Measurements from ENCODE around the gene LAMB4. TPM values are rescaled to one million over a fixed set of nuclear protein-coding genes. Genes with fewer than 3 reads are reported as not detected.

LAMB4 gene
- total RNA-seq, 2 donors from 2014 or later = 0.85 TPM; not detected in 1

- no peak for DNase-seq (ENCODE audit: low spot score)
- no peaks in the 10 kb centered on the region for H3K4me1 ChIP-seq (replicated peaks)
- H3K27me3 ChIP-seq (replicated peaks; ENCODE audit: insufficient read depth) = no peaks in the 10 kb centered on the region
- intact Hi-C loops (cut with DNase I) = loop anchor here (10.0 kb wide), 2 partner anchors 137 to 397 kb away; partner anchors contain the start of genes CBLL1 and LAMB1
- H3K9me3 ChIP-seq = no peaks in the 10 kb centered on the region
- H3K27ac ChIP-seq = no peak overlapping the region
- WGBS = 96% methylated on average over 4 of the region's 4 CpGs
- no peak for TF ChIP-seq POLR2A (IDR thresholded peaks at IDR 0.05)
- no peak for TF ChIP-seq POLR2AphosphoS5 (IDR thresholded peaks at IDR 0.05)
- no peak for TF ChIP-seq CTCF (IDR thresholded peaks at IDR 0.05)
- H3K36me3 ChIP-seq = no peaks in the 10 kb centered on the region
- H3K4me3 ChIP-seq = no peak overlapping the region
Observed at GRCh38 chr7:108142180-108142579, 12.0 kb upstream of the LAMB4 start.

GRCh38 chr7:108140671-108141070, 10.5 kb upstream of the LAMB4 start:
- intact Hi-C loops (cut with DNase I) = loop anchor here (10.0 kb wide), 2 partner anchors 136 to 396 kb away; partner anchors contain the start of genes CBLL1 and LAMB1
- Histone ChIP-seq H3K4me1 (replicated peaks) (no peaks in the 10 kb centered on the region), H3K27ac (no peak overlapping the region), H3K36me3 (no peaks in the 10 kb centered on the region), H3K27me3 (replicated peaks; ENCODE audit: insufficient read depth) (no peaks in the 10 kb centered on the region), H3K9me3 (no peaks in the 10 kb centered on the region), H3K4me3 (no peak overlapping the region)
- no peak for TF ChIP-seq CTCF (IDR thresholded peaks at IDR 0.05)
- no peak for TF ChIP-seq POLR2A (IDR thresholded peaks at IDR 0.05)
- no peak for TF ChIP-seq POLR2AphosphoS5 (IDR thresholded peaks at IDR 0.05)
- DNase-seq (ENCODE audit: low spot score) = no peak

DNA sequence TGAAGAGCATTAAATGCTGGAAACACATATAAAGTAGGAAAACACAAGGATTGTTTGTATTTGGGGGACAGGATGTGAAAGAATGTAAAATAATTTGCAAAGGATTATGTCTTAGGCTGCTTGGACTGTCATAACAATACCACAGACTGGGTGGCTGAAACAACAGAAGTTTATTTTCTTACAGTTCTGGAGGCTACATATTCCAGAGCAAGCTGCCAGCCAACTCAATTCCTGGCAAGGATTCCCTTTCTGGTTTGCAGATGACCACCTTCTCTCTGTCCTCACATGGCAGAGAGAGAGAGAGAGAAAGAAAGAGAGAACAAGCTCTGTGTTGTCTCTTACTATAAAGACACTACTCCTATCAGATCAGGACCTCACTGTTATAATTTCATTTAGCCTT, 8.8 kb upstream of the LAMB4 start:
- H3K9me3 ChIP-seq = no peaks in the 10 kb centered on the region
- H3K27ac ChIP-seq = no peak overlapping the region
- H3K4me3 ChIP-seq = no peak overlapping the region
- TF ChIP-seq POLR2AphosphoS5 (IDR thresholded peaks at IDR 0.05) (no peak), CTCF (IDR thresholded peaks at IDR 0.05) (no peak), POLR2A (IDR thresholded peaks at IDR 0.05) (no peak)
- H3K4me1 ChIP-seq (replicated peaks) = no peaks in the 10 kb centered on the region
- DNase-seq (ENCODE audit: low spot score) = no peak
- intact Hi-C loops (cut with DNase I) = loop anchor here (5.0 kb wide), 1 partner anchor 677 kb away; no protein-coding TSS in a partner anchor
- H3K27me3 ChIP-seq (replicated peaks; ENCODE audit: insufficient read depth) = no peaks in the 10 kb centered on the region
- no peaks in the 10 kb centered on the region for H3K36me3 ChIP-seq

GRCh38 chr7:108137993-108138392, 7.8 kb upstream of the LAMB4 start:
- 92% methylated on average over 4 of the region's 4 CpGs for WGBS
- no peaks in the 10 kb centered on the region for H3K27me3 ChIP-seq (replicated peaks; ENCODE audit: insufficient read depth)
- H3K4me1 ChIP-seq (replicated peaks) = no peaks in the 10 kb centered on the region
- intact Hi-C loops (cut with DNase I) = loop anchor here (5.0 kb wide), 1 partner anchor 676 kb away; no protein-coding TSS in a partner anchor
- DNase-seq (ENCODE audit: low spot score) = no peak
- TF ChIP-seq POLR2AphosphoS5 (IDR thresholded peaks at IDR 0.05) = no peak
- no peak for TF ChIP-seq CTCF (IDR thresholded peaks at IDR 0.05)
- TF ChIP-seq POLR2A (IDR thresholded peaks at IDR 0.05) = no peak
- no peaks in the 10 kb centered on the region for H3K36me3 ChIP-seq
- H3K4me3 ChIP-seq = no peak overlapping the region
- no peaks in the 10 kb centered on the region for H3K9me3 ChIP-seq
- H3K27ac ChIP-seq = no peak overlapping the region

DNA sequence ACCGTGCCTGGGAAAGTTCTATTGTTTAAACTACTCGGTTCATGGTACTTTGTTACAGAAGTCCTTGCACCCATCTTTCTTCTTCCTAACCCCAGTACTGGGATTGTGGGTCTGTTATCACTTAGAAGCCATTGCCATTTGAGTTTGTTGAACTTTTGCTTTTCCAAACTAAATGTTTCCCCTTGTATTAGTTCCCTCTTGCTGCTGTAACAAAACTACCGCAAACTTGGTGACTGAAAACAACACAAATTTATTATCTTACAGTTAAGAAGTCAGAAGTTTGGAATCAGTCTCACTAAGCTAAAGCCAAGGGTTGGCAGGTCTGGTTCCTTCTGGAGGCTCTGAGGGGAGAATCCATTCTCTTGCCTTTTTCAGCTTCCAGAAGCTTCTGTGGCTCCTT, 6.9 kb upstream of the LAMB4 start:
- Histone ChIP-seq H3K27me3 (replicated peaks; ENCODE audit: insufficient read depth) (no peaks in the 10 kb centered on the region), H3K36me3 (no peaks in the 10 kb centered on the region), H3K4me1 (replicated peaks) (no peaks in the 10 kb centered on the region), H3K27ac (no peak overlapping the region), H3K4me3 (no peak overlapping the region), H3K9me3 (no peaks in the 10 kb centered on the region)
- 95% methylated on average over 3 of the region's 3 CpGs for WGBS
- TF ChIP-seq CTCF (IDR thresholded peaks at IDR 0.05) = no peak
- TF ChIP-seq POLR2AphosphoS5 (IDR thresholded peaks at IDR 0.05) = no peak
- no peak for TF ChIP-seq POLR2A (IDR thresholded peaks at IDR 0.05)
- no peak for DNase-seq (ENCODE audit: low spot score)
- intact Hi-C loops (cut with DNase I) = loop anchor here (5.0 kb wide), 1 partner anchor 675 kb away; no protein-coding TSS in a partner anchor

Data from prostate gland (tissue), 2 donors.